ENCODE measurements around the gene GTPBP1. TPM values are rescaled to one million over a fixed set of nuclear protein-coding genes. Genes with fewer than 3 reads are reported as not detected.

The GTPBP1 gene
- total RNA-seq, 3 donors from 2014 or later (not counting 1 experiment from before 2014, with no cell fraction given), result 236 to 259 (median 249) TPM

DNA sequence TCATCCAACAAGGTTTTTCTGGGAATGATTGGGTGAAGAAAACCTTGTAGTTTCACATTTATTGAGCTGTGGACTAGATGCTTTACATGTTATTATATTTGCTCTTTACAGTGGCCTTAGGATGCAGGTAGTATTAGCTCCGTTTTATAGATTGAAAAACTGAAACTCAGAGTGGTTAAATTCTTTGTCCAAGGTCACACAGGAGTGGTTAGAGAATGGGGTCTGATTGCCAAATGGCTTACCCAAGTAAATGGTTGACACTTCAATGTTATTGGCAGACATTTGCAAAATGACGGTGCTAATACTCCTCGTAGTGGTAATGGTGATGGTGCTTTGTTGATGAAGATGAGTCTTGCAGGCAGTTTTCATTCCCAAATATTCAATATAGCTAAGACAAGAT lies 2.2 kb downstream of the GTPBP1 start:
- intact Hi-C loops (cut with micrococcal nuclease), result loop anchor here (5.0 kb wide), 1 partner anchor 526 kb away; the partner anchor contains the start of gene PLA2G6
- Histone ChIP-seq H3K4me3 (ENCODE audit: low read length) (no peak overlapping the region), H3K9me3 (ENCODE audit: control insufficient read depth, insufficient read depth, low read length) (no peaks in the 10 kb centered on the region), H3K36me3 (ENCODE audit: control insufficient read depth, insufficient read depth, low read length) (peaks cover 16% of the 10 kb centered on the region), H3K4me1 (ENCODE audit: control insufficient read depth, insufficient read depth, low read length) (peaks cover 25% of the 10 kb centered on the region), H3K27ac (ENCODE audit: low read length) (no peak overlapping the region), H3K27me3 (ENCODE audit: control insufficient read depth, insufficient read depth, low read length) (no peaks in the 10 kb centered on the region)
- no peaks in the 10 kb centered on the region for H3K36me3 Mint-ChIP-seq
- TF ChIP-seq CTCF (IDR thresholded peaks at IDR 0.05), result no peak
- H3K27ac Mint-ChIP-seq, result peak overlapping the region; percentile 90 to 95
- H3K9me3 Mint-ChIP-seq, result no peaks in the 10 kb centered on the region
- ATAC-seq (no peak), DNase-seq (no peak)
- peak overlapping the region; percentile 65 for H3K4me3 Mint-ChIP-seq
- no peaks in the 10 kb centered on the region for H3K27me3 Mint-ChIP-seq (ENCODE audit: low read depth in 2 of 2)
- H3K4me1 Mint-ChIP-seq, result peaks cover 64 to 68% of the 10 kb centered on the region in 2 donors
- WGBS (ENCODE audit: insufficient coverage), result 84% methylated on average over 2 of the region's 3 CpGs

- 92% methylated on average over 3 of the region's 3 CpGs for WGBS (ENCODE audit: insufficient coverage)
- Histone ChIP-seq H3K4me1 (ENCODE audit: control insufficient read depth, insufficient read depth, low read length) (peaks cover 25% of the 10 kb centered on the region), H3K9me3 (ENCODE audit: control insufficient read depth, insufficient read depth, low read length) (no peaks in the 10 kb centered on the region), H3K4me3 (ENCODE audit: low read length) (no peak overlapping the region), H3K36me3 (ENCODE audit: control insufficient read depth, insufficient read depth, low read length) (peaks cover 16% of the 10 kb centered on the region), H3K27ac (ENCODE audit: low read length) (no peak overlapping the region), H3K27me3 (ENCODE audit: control insufficient read depth, insufficient read depth, low read length) (no peaks in the 10 kb centered on the region)
- intact Hi-C loops (cut with micrococcal nuclease), result loop anchor here (5.0 kb wide), 1 partner anchor 527 kb away; the partner anchor contains the start of gene PLA2G6
- Mint-ChIP-seq H3K27me3 (ENCODE audit: low read depth in 2 of 2) (no peaks in the 10 kb centered on the region), H3K9me3 (no peaks in the 10 kb centered on the region), H3K4me3 (no peak overlapping the region), H3K36me3 (no peaks in the 10 kb centered on the region), H3K4me1 (peaks cover 76 to 80% of the 10 kb centered on the region in 2 donors), H3K27ac (no peak overlapping the region)
- no peak for TF ChIP-seq CTCF (IDR thresholded peaks at IDR 0.05)
- no peak for ATAC-seq
- no peak for DNase-seq
Observed at GRCh38 chr22:38709306-38709705, 3.6 kb downstream of the GTPBP1 start.

DNA sequence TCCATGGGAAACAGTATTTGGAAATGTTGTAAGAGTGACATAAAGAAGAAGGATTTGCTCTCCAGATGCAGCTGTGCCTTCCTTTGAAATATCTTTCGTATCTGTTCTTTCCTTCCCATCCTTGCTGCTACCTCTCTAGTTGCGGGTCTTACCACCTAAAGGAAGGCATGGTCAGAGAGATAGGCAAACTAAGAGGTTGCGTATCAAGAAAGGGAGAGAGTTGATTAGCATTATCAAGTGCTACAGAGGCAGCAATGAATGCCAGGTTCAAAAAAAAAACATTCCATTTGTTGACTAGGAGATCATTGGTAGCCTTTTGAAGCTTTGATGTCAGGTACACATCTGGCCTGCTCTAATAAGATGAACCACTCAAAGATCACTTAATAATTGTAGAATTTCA lies 4.6 kb downstream of the GTPBP1 start:
- WGBS (ENCODE audit: insufficient coverage), result 93% methylated on average over 3 of the region's 3 CpGs

More for the DNA sequence above, 4.6 kb downstream of the GTPBP1 start:
- H3K4me1 Mint-ChIP-seq, result peaks cover 79 to 83% of the 10 kb centered on the region in 2 donors
- Histone ChIP-seq H3K27me3 (ENCODE audit: control insufficient read depth, insufficient read depth, low read length) (no peaks in the 10 kb centered on the region), H3K4me3 (ENCODE audit: low read length) (no peak overlapping the region), H3K9me3 (ENCODE audit: control insufficient read depth, insufficient read depth, low read length) (no peaks in the 10 kb centered on the region), H3K36me3 (ENCODE audit: control insufficient read depth, insufficient read depth, low read length) (peaks cover 16% of the 10 kb centered on the region), H3K4me1 (ENCODE audit: control insufficient read depth, insufficient read depth, low read length) (peaks cover 20% of the 10 kb centered on the region), H3K27ac (ENCODE audit: low read length) (no peak overlapping the region)
- no peak for ATAC-seq
- H3K27me3 Mint-ChIP-seq (ENCODE audit: low read depth in 2 of 2), result no peaks in the 10 kb centered on the region
- intact Hi-C loops (cut with micrococcal nuclease), result no loop called here
- H3K27ac Mint-ChIP-seq, result no peak overlapping the region
- no peak overlapping the region for H3K4me3 Mint-ChIP-seq
- no peak for TF ChIP-seq CTCF (IDR thresholded peaks at IDR 0.05)
- H3K9me3 Mint-ChIP-seq, result no peaks in the 10 kb centered on the region
- no peak for DNase-seq
- no peaks in the 10 kb centered on the region for H3K36me3 Mint-ChIP-seq
